Calu3 (cell line): Measurements from ENCODE around the gene CACNA2D1. TPM values are rescaled to one million over a fixed set of nuclear protein-coding genes. Genes with fewer than 3 reads are reported as not detected.

Experiments used
- BruUV-seq: library from RNA; stranded (reverse); fragments of 400-500 nt; replicated peaks from 2 replicates; lab custom pipeline; 2021; lab: Mats Ljungman, UMichigan
- CTCF ChIA-PET: fragments of 300-600 bp; sonication (Branson Sonifier 250); formaldehyde crosslinking; loops from one replicate; lab custom pipeline; 2022; ENCODE audit warnings: antibody characterized with exemption; lab: Charles Lee
- DNase-seq: peaks from one replicate; pipeline ENCODE4 v3.0.0; 2022
- H3K27ac Mint-ChIP-seq: one replicate; pipeline ENCODE4 v1.8.0; 2022; ENCODE audit warnings: mixed read lengths; ENCODE audit not compliant: unreplicated experiment
- H3K27me3 Mint-ChIP-seq: one replicate; pipeline ENCODE4 v1.8.0; 2022; ENCODE audit warnings: mixed read lengths; ENCODE audit not compliant: unreplicated experiment
- H3K36me3 Mint-ChIP-seq: one replicate; pipeline ENCODE4 v1.8.0; 2022; ENCODE audit warnings: mild to moderate bottlenecking, moderate library complexity, mixed read lengths; ENCODE audit not compliant: insufficient read depth, unreplicated experiment
- H3K4me1 Mint-ChIP-seq: one replicate; pipeline ENCODE4 v1.8.0; 2022; ENCODE audit warnings: mild to moderate bottlenecking, low read depth, mixed read lengths; ENCODE audit not compliant: unreplicated experiment
- H3K4me3 Mint-ChIP-seq: one replicate; pipeline ENCODE4 v1.8.0; 2022; ENCODE audit warnings: mild to moderate bottlenecking, low read depth, moderate library complexity, mixed read lengths; ENCODE audit not compliant: unreplicated experiment
- H3K9me3 Mint-ChIP-seq: one replicate; pipeline ENCODE4 v1.8.0; 2022; ENCODE audit warnings: low read depth, mixed read lengths; ENCODE audit not compliant: unreplicated experiment
- CTCF ChIP-seq: fragments of 200-600 bp; IDR thresholded peaks from one replicate; pipeline ENCODE4 v1.8.0; 2022; ENCODE audit warnings: antibody characterized with exemption; ENCODE audit not compliant: unreplicated experiment
- intact Hi-C: fragments of 100-400 bp; cut with micrococcal nuclease; formaldehyde crosslinking; loops from one replicate; pipeline ENCODE4 v1.10.0; 2022; ENCODE audit not compliant: unreplicated experiment
- total RNA-seq: library from RNA; stranded (reverse); gene quantifications from 2 replicates; pipeline ENCODE4 v1.2.3, GENCODE V29; 2022

The CACNA2D1 gene
- total RNA-seq, 1 experiment from 2014 or later = 10.4 TPM

GRCh38 chr7:82255706-82256105, 187.9 kb downstream of the CACNA2D1 start:
- no peaks in the 10 kb centered on the region for H3K9me3 Mint-ChIP-seq
- BruUV-seq = no TSS peak
- H3K27ac Mint-ChIP-seq = no peak overlapping the region
- H3K4me3 Mint-ChIP-seq = no peak overlapping the region
- CTCF ChIA-PET = no interaction called here
- no peak for DNase-seq
- H3K36me3 Mint-ChIP-seq = no peaks in the 10 kb centered on the region
- intact Hi-C loops = loop anchor here (10.0 kb wide), 1 partner anchor 79 kb away; no protein-coding TSS in a partner anchor
- no peak for TF ChIP-seq CTCF
- peaks cover 17% of the 10 kb centered on the region for H3K4me1 Mint-ChIP-seq
- no peaks in the 10 kb centered on the region for H3K27me3 Mint-ChIP-seq

GRCh38 chr7:82250598-82250997, 193.0 kb downstream of the CACNA2D1 start:
- no TSS peak for BruUV-seq
- TF ChIP-seq CTCF = no peak
- Mint-ChIP-seq H3K4me1 (peaks cover 17% of the 10 kb centered on the region), H3K27me3 (no peaks in the 10 kb centered on the region), H3K36me3 (no peaks in the 10 kb centered on the region), H3K9me3 (no peaks in the 10 kb centered on the region), H3K27ac (no peak overlapping the region), H3K4me3 (no peak overlapping the region)
- DNase-seq = no peak
- intact Hi-C loops = loop anchor here (10.0 kb wide), 1 partner anchor 84 kb away; no protein-coding TSS in a partner anchor
- CTCF ChIA-PET = no interaction called here

- DNase-seq = no peak
- no TSS peak for BruUV-seq
- H3K36me3 Mint-ChIP-seq = no peaks in the 10 kb centered on the region
- no peaks in the 10 kb centered on the region for H3K27me3 Mint-ChIP-seq
- H3K4me3 Mint-ChIP-seq = no peak overlapping the region
- CTCF ChIA-PET = no interaction called here
- intact Hi-C loops = loop anchor here (10.0 kb wide), 1 partner anchor 85 kb away; no protein-coding TSS in a partner anchor
- peaks cover 11% of the 10 kb centered on the region for H3K4me1 Mint-ChIP-seq
- TF ChIP-seq CTCF = no peak
- no peaks in the 10 kb centered on the region for H3K9me3 Mint-ChIP-seq
- H3K27ac Mint-ChIP-seq = no peak overlapping the region
These were observed 193.6 kb downstream of the CACNA2D1 start for GRCh38 chr7:82249979-82250378.

GRCh38 chr7:82247814-82248433, 195.7 kb downstream of the CACNA2D1 start:
- H3K4me3 Mint-ChIP-seq = no peak overlapping the region
- H3K4me1 Mint-ChIP-seq = peaks cover 6% of the 10 kb centered on the region
- intact Hi-C loops = no loop called here
- DNase-seq = peak; percentile 0
- BruUV-seq = no TSS peak
- peak; percentile 21 for TF ChIP-seq CTCF
- CTCF ChIA-PET = no interaction called here
- no peaks in the 10 kb centered on the region for H3K9me3 Mint-ChIP-seq
- no peak overlapping the region for H3K27ac Mint-ChIP-seq
- H3K27me3 Mint-ChIP-seq = no peaks in the 10 kb centered on the region
- no peaks in the 10 kb centered on the region for H3K36me3 Mint-ChIP-seq
